ENCODE results near the gene ZSCAN30.
"Not testable (repeated sequence)": the region's sequence is repeated elsewhere in the genome, so short reads cannot be mapped to it uniquely, and the experiment has no call there.

The ZSCAN30 gene

DNA sequence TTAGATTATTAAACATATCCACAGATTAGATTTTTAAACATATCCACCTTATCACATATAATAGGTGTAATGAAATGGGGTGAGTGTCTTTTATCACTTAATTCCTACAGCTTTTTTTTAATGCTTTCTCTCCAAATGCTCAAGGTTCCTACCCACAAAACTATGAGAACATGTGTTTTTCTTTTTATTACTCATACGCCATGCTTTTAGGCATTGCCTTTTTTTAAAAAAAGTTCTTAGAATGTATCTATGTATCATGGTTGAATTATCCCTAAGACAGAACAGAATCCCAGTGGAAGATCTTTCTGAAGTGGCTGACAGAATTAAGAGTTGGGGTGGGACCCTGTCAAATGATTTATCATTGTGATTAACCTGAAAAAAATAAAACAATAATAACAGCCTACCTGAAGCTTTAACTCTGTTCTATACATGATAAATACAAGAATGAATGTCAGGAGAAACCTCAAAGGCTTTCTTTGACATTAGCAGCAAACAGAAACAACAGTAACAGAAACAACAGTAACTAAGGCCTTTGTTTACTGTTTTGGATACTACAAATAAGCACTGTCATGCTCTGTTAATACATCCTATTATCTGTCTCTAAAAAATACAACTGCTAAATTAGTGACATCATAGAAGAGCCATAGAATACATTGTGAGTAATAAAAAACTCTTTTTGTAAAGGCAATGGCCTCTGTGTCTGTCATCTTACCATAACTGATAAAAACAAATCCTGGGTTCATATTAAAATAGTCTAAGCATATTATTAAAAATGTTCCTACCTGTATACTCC lies 53.3 kb downstream of the ZSCAN30 start:
- no peak for DNase-seq (ENCODE audit: low read depth in 2 of 2)

DNA sequence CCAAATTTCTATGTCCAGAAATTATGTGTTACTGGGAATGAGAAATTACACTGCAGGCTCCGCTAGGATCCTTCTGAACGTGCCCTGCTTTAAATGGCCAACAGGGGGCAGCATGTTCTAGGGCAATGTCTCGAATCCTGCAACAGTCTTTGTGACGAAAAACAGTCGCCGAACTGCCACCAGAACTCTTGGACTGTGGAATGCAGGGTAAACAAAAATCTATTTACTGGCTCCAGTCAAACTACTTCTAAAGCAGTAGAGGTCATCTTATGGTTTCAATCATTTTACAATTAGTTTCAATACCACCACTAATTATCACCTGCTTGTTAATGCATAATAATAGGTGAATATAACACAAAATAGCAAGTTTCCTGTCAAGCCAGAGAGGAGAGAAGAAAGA lies 59.0 kb downstream of the ZSCAN30 start:
- peak in 1 of 2 experiments; percentile 18 for DNase-seq (ENCODE audit: low read depth in 2 of 2)

DNA sequence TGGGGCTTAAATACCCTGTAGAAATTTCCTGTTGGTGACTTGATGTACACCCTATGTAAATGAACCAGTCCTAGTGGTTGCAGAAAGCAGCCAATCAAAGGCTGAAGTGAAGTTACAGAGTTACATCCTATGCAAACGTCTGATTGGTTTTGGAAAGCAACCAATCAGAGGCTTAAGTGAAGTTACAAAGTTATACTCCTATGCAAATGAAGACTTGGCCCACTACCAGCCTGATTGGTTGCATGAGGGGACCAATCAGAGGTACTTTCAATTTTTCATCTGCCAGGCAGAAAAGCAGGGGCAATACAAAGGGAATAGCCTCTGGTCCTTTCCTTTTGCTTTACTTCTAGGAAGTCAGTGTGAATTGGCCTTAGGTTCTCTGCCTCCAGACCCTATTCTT lies 62.8 kb downstream of the ZSCAN30 start:
- no peak for DNase-seq (ENCODE audit: low read depth in 2 of 2)

DNA sequence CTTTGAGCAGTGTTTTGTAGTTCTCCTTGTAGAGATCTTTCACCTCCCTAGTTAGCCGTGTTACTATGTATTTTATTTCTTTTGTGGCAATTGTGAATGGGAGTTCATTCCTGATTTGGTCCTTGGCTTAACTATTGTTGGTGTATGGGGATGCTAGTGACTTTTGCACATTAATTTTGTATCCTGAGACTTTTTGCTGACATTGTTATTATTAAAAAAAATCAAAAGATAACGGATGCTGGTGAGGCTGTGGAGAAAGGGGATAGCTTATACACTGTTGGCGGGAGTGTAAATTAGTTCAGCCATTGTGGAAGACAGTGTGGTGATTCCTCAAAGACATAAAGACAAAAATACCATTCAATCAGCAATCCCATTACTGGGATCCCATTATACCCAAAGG lies 66.2 kb downstream of the ZSCAN30 start:
- no peak for DNase-seq (ENCODE audit: low read depth in 2 of 2)

DNA sequence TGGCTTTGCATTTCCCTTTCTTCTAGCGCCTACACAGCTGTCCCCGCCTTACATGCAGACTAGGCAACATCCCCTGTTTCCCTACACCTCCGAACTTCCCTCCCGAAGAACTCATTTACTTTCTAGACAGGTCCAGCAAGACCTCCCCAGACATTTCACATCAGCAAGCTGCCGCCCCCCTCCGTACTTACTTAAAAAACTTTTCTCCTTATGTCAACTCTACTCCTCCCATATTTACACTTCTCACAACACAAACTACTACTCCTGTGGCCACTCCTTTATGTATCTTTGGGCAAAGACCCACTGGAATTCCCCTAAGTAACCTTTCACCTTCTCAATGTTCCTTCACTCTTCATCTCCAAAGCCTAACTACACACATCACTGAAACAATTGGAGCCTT lies 69.6 kb downstream of the ZSCAN30 start:
- no peak for DNase-seq (ENCODE audit: low read depth in 2 of 2)

DNA sequence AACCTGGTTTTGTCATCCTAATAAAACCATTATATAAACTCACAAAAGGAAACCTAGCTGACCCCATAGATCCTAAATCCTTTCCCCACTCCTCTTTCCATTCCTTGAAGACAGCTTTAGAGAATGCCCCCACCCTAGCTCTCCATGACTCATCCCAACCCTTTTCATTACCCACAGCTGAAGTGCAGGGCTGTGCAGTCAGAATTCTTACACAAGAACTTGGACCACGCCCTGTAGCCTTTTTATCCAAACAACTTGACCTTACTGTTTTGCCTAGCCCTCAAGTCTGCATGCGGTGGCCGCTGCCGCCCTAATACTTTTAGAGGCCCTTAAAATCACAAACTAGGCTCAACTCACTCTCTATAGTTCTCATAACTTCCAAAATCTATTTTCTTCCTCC lies 70.7 kb downstream of the ZSCAN30 start:
- not testable (repeated sequence) for DNase-seq (ENCODE audit: low read depth in 2 of 2)

DNA sequence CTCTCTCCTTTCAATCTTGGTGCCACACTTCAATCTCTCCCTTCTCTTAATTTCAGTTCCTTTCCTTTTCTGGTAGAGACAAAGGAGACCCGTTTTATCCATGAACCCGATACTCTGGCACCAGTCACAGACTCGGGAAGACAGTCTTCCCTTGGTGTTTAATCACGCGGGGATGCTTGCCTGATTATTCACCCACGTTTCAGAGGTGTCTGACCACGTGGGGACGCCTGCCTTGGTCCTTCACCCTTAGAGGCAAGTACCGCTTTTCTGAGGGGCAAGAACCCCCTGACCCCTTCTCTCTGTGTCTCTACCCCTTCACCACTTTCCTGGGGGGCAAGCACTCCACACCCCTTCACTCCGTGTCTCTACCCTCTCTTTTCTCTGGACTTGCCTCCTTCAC lies 73.4 kb downstream of the ZSCAN30 start:
- not testable (repeated sequence) for DNase-seq (ENCODE audit: low read depth in 2 of 2)

DNA sequence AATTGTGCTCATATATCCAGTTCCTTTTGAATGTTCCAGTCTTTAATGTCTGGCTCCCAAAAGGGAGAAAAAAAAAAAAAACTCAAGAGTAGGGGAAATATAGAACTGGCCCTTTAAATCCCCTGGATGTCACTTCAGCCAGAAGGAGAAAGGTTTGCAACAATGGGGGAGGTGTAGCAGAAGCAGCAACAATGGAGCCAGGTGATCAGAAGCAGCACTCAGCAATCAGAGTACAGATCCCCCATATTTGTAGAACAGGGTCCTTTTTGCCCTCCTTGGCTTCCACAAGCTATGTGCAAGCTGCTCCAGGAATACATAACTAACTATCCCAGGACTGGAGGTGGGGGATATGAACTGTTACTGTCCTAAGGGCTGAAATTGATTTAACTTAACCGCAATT lies 75.0 kb downstream of the ZSCAN30 start:
- no peak for DNase-seq (ENCODE audit: low read depth in 2 of 2)

DNA sequence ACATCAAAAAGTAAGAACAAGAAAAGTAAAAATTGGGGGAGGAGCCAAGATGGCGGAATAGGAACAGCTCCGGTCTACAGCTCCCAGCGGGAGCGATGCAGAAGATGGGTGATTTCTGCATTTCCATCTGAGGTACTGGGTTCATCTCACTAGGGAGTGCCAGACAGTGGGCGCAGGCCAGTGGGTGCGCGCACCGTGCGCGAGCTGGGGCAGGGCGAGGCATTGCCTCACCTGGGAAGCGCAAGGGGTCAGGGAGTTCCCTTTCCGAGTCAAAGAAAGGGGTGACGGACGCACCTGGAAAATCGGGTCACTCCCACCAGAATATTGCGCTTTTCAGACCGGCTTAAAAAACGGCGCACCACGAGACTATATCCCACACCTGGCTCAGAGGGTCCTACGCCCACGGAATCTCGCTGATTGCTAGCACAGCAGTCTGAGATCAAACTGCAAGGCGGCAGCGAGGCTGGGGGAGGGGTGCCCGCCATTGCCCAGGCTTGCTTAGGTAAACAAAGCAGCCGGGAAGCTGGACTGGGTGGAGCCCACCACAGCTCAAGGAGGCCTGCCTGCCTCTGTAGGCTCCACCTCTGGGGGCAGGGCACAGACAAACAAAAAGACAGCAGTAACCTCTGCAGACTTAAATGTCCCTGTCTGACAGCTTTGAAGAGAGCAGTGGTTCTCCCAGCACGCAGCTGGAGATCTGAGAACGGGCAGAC lies 84.1 kb downstream of the ZSCAN30 start:
- DNase-seq (ENCODE audit: low read depth in 2 of 2): not testable (repeated sequence)

DNA sequence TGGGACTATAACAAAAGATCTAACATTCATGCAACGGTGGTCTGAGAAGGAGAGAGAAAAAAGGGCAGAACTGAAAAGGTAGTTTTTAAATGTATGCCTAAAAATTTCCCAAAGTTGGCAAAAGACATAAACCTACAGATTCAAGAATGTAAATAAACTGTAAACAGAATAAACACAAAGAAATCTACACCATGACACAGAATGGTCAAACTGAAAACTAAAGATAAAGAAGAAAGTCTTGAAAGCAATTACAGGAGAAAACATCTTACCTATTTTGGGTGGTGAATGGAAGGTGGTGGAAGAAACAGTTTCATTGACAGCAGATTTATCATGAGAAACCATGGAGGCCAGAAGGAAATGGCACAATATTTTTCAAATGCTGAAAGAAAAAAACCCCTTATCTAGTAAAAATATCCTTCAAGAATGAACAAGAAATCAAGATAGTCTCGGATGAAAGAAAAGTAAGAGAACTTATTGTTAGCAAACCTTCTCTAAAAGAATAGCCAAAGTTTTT lies 84.8 kb downstream of the ZSCAN30 start:
- DNase-seq (ENCODE audit: low read depth in 2 of 2): no peak

DNA sequence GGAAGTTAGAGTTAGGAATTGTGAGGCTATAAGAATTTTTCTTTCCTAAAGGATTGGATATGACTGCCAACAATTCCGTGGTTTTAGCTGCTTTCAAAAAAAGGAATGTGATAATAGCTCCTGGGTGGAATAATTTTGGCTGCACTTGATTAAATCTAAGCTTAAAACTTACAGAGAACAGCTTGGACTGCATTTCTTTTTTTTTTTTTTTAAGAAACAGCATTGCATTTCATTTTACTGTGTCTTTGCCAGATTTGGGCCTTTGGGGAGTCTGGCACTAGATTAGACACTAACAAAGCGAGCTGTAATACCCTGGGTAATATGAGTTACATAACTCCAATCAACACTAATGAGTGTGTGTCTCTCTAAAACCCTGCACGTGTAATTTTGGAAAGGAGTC lies 87.0 kb downstream of the ZSCAN30 start:
- DNase-seq (ENCODE audit: low read depth in 2 of 2): peak; percentile 75 to 78

DNA sequence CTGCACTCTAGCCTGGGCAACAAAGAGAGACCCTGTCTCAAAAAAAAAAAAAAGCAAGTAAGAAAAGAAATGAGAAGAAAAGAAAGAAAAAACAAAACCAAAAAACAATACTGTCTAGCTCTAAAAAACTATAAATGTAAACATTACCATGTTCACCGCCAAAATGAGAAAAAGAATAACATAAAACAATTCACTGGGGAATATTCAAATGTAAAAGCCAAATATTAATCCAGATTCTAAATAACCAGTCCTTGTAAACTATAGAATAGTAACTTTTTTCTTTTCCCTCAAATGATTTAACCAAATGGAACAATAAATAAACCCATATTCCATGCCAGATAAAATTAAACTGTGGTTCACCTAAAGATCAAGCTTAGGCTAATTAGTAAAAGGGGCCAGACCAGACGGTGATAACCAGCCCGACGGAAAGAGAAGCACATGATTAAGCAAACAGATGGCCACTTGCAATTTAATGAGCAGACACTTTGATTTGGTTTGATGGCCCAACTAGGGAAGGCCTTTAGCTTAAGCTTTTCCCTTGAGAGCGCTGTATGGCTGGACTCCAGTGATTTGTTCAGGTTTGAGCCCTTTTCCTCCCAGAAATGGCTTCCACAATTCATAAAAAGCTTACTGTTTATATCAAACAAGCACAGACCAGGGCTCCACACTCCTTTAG lies 88.6 kb downstream of the ZSCAN30 start:
- DNase-seq (ENCODE audit: low read depth in 2 of 2): no peak
